Superior temporal gyrus (tissue), 1 donor: ENCODE results near the gene COQ9.
"Not testable (repeated sequence)": the region's sequence is repeated elsewhere in the genome, so short reads cannot be mapped to it uniquely, and the experiment has no call there.

Source experiments
- DNase-seq: peaks from one replicate; pipeline ENCODE4 v3.0.0-alpha.2; 2016; ENCODE audit errors: extremely low spot score

Gene COQ9

DNA sequence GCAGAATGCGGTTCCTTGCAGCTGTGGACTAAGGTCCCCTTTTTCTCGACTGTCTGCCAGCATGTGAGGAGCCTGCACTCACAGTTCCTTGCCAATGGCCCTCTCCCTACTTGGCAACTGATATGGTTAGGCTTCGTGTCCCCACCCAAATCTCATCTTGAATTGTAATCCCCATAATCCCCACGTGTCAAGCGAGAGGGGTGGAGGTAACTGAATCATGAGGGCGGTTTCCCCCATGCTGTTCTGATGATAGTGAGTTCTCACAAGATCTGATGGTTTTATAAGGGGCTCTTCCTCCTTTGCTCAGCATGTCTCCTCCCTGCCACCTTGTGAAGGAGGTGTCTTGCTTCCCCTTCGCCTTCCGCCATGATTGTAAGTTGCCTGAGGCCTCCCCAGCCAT lies 20.0 kb upstream of the COQ9 start:
- DNase-seq, result no peak

DNA sequence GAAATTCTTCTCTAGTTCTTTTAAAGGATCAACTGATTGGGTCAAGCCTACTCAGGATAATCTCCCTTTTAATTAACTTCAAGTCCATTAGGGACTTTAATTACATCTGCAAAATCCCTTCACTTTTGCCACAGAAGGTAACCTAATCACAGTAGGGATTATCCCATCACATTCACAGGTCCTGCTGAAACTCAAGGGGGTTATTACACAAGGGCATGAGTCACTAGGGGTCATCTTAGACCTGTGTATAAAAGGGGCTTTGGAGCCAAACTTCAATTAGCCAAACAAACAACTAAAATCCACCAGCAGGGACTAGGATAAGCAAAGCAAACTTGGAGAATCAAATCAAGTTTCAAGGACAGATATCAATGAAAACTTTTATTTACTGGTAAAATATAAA lies 19.5 kb upstream of the COQ9 start:
- no peak for DNase-seq

DNA sequence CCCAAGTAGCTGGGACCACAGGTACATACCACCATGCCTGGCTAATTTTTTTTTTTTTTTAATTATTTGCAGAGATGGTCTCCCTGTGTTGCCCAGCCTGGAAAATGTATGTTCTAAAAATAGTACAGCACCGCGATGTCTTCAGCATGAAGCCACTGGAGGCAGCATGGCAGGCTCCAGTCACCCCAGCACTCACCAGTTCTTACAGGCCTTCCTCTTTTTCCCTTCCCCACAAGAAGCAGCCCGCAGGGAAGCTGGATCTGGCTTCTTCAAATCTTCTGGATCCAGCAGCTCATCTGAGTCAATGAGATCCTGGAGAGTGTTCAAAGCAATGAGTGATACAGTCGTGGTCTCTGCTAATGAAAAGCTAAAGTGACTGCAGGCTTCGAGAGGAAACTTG lies 16.3 kb upstream of the COQ9 start:
- DNase-seq, result no peak

GRCh38 chr16:57432505-57432904 lies 14.8 kb upstream of the COQ9 start:
- DNase-seq, result no peak

GRCh38 chr16:57432989-57433388 lies 14.3 kb upstream of the COQ9 start:
- no peak for DNase-seq

DNA sequence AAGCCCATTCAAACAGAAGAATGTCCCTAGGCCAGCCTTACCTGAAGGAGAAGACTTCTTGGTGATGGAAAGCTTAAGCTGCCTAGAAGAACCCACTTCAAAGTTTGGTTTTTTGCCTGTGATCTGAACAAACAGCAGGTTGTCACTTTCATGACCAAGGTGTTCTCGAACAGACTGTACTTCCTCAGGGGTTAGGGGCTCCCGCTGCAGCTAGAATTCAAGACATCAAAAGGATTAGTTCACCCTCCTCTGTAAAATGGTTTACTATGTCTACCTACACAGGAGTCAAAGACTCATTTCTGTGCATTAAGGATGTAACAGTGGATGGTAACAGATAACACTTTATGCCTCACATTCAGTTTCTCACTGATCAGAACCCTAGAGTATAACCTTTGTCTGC lies 13.3 kb upstream of the COQ9 start:
- DNase-seq, result no peak

DNA sequence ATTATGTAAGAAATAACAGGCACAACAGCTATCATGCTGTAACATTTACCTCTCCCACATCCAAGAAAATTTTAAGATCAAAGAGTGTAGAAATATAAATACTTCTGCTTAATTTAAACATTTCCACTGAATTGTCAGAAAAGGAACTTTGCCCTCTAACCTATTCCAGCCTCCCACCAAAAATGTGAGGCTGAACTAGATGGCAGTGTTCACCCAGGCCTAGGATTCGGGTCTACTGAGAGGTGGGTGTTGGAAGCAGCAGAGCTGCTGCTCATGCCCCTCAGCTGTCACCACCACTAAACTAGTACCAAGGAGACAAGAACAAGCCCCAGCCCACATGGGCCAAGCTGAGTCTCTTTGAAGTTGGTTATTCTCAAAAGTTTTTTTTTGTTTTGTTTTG lies 11.4 kb upstream of the COQ9 start:
- DNase-seq, result no peak

GRCh38 chr16:57439947-57440346 lies 7.3 kb upstream of the COQ9 start:
- not testable (repeated sequence) for DNase-seq

DNA sequence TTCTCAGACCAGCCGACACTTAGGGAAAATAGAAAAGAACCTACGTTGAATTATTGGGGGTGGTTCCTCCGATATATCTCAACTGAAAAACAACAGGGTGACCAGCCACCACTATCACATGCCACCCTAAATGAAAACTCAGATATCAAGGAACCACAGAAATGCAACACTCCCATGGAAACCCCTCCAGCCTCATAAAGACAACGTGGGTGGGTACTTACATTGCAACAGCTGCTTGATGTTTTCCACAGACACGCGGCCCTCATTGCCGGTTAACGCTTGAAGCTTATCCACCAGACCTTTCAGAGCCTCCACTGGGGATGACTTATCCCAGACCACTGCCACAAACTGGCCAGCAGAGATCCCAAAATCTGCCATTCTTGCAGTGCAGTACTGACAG lies 6.7 kb upstream of the COQ9 start:
- DNase-seq, result not testable (repeated sequence)

- DNase-seq, result no peak
These were observed 2.6 kb upstream of the COQ9 start for GRCh38 chr16:57444711-57445110.

DNA sequence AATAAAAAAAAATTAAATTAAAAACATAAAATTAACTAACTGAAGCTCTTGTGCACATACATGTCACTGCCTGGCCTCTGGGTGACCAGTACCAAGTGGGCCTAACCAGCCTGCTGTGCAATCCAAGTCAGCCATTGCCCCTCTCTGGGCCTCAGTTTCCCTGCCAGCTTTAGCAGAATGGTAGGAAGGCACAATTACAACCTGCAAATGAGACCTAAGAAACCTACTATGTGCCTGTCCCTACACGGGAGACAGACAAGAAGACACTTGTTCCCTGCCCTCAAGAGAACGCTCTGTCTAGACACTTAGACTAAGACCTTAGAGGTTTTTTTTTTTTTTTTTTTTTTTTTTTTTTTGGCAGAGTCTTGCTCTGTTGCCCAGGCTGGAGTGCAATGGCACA lies 1.8 kb upstream of the COQ9 start:
- DNase-seq, result no peak

DNA sequence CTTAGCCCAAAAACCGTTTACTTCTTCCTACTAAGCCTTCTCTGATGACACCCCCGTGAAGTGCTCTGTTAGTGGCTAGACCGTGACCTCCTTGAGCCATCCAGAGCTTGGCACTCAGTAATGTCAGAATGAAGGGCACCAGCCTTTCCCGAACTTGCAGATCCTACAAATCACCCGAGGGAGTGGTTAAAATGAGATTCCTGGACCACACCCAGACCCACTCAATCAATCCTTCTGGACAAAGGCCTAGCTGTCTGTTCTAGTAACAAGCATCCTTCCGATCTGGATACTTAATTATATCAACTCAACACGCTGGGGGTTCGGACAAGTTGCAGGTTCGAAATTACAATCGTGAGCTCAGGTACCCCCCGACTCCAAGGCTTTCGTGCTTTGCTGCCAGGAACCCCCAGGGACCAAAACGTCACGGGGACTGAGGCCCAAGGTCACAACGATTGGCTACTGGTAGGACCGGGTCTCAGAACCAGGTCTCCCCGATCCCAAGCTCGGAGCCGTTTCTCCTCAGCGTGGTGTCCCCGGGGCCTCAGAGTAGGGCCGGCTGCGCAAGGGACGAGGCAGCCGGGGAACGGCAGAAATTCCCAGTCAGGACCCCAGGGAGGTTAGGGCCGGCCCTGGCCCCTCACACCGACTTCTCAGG lies 621 bp upstream of the COQ9 start:
- DNase-seq, result no peak

DNA sequence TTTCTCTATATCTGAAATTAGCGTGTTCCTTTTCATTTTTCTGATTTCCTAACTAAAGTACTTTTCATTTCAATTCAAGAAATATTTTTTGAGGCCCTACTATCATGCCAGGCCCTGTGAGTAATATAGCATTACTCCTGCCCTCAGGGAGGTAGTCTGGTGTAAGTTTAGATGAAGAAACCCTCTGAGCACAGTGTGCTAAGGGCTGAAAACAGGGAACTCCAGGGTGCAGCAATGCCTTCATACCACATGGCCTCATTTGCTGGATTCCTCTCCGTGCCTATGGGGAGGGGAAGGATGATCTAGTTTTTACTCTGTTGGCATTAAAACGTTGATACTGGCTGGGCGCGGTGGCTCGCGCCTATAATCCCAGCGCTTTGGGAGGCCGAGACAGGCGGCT lies 4.7 kb downstream of the COQ9 start:
- no peak for DNase-seq

GRCh38 chr16:57462209-57462977 lies 15.1 kb downstream of the COQ9 start, which contains the start of gene POLR2C:
Gene POLR2C, plus strand, starts transcription at chr16:57462679. Its CDS starts 46 bp downstream, at chr16:57462725.
- peak; percentile 87 for DNase-seq

GRCh38 chr16:57462978-57463362 lies 15.7 kb downstream of the COQ9 start:
- no peak for DNase-seq

- no peak for DNase-seq
These were observed 17.2 kb downstream of the COQ9 start for GRCh38 chr16:57464523-57464922.

DNA sequence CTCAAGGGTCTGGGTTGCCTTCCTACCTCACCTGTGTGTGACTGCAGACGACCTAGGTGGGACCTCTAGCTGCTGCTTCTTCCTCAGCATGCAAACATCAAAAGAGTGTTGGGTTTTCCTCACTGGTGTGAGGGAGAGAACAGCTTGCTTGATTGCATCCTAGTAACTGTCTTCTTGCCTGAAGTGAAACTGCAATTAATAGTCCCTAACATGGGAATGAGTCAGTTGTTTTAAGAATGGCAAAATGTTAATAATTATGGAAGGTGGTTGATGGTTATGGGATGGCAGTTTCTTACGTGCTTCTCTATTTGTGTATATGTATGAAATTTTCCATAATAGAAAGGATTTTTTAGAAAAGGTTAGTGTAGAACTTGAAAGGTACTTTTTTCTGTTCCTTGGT lies 21.1 kb downstream of the COQ9 start:
- DNase-seq, result no peak

DNA sequence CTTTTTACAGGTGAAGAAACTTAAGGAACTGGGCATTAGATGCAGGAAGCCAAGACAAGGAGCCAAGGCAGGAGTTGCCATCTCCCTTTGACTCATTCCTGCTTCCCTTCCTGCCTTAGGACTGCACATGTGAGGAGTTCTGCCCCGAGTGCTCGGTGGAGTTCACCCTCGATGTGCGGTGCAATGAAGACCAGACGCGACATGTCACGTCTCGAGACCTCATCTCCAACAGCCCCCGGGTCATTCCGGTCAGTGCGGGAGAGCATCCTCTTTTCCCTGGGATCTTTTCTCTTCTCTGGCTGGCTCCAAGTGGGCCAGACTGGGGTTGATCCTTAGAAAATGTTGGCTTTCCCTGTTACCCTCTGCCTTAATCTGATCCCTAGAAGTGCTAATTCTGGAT lies 21.8 kb downstream of the COQ9 start:
- DNase-seq, result no peak

DNA sequence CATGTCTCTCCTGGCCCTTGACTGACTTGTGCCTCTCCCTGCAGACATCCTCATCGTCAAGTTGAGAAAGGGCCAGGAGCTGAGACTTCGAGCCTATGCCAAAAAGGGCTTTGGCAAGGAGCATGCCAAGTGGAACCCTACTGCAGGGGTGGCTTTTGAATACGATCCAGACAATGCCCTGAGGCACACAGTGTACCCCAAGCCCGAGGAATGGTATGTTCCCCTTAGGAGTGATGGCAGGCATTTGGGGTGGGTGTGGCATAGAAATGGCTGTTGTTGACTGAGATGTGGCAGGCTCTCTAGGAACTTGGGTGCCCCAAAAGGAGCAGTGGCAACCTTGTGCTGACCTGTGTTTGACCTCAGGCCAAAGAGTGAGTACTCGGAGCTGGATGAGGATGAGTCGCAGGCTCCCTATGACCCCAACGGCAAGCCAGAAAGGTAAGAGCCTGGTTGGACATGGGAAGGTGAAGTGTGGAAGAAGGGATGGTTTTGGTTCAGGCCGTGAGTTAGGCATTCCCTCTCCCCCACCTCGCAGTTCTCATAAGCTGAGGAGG lies 22.7 kb downstream of the COQ9 start:
- DNase-seq, result no peak

DNA sequence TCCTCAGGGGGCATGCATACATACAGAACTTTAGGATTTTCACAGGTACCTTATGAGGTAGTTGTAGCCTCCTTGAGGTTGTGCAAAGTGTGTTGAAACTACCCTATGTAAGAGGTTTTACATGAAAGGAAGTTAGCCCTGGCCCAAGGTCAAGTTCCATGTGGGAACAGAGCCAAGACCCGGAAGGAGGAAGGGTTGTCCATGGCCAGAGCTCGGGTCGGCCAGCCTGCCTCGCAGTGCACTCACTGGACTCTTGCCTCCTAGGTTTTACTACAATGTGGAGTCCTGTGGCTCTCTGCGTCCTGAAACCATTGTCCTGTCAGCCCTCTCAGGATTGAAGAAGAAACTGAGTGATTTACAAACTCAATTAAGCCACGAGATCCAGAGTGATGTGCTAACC lies 23.4 kb downstream of the COQ9 start:
- no peak for DNase-seq

DNA sequence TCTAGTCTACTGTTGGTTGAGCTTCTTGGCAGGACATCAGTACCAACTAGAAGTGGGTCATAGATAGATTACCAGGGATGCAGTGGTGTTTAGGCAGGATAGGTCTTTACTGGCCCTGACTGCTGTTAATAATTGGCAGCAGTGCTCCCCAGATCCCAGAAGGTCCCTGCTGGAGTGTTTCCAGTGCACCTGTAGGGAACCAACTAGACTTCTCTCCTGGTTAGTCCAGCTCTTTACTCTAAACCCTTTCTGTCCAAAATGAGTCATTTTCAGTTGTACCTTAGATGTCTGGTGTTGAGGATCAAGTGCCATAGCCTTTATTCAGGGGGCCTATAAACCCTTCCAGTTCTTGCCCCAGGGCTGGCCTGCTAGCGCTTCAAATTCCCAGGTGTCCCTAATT lies 23.9 kb downstream of the COQ9 start:
- DNase-seq, result no peak

DNA sequence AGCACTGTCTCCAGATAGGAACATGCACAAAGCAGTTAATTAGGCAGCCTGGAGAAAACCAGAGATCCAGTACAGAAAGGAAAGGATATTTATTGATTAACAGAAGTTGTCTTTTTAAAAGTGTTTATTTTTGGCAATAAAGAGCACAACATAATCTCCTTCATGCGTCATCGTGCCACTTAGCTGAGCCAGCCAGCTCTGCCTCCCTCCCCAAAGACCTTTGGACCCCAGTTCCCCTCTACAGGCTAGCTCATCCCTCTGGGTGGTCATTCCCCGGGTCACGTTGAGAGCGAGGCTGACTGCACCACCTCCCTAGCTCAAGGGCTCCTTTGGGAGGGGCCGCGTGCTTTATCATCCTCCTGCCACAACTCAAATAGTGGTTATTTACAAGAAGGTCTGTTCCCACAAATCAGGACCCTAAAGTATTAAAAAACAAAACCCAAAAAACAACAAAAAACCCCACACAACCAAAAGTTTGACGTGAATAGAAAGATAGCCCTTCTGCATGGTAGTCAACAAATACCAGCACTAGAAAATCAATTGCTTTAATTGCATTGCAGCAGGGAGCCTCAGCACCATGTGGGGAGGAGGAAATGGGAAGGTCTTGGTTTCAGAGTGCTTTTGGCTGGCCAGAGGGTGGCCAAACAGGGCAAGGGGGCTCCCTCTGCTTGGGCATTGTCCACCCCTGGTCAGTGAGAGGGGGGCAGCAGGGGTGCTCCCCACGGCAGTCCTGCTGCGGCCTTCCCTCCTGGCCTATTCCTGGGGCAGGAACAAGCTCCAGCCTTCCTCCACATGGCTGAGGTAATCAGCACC lies 24.8 kb downstream of the COQ9 start:
- no peak for DNase-seq
